Epithelial cell of proximal tubule (primary cell): ENCODE data around the gene INPP5J. TPM values are rescaled to one million over a fixed set of nuclear protein-coding genes. Genes with fewer than 3 reads are reported as not detected.
"Not testable (repeated sequence)": the region's sequence is repeated elsewhere in the genome, so short reads cannot be mapped to it uniquely, and the experiment has no call there.

Experiments used
- DNase-seq: peaks from one replicate; pipeline ENCODE4 v3.0.0-alpha.2; 2011; ENCODE audit warnings: low read depth
- H3K4me3 ChIP-seq: 2 replicates; pipeline ENCODE4 v1.5.1; 2011; ENCODE audit warnings: low read depth, mild to moderate bottlenecking, low read length
- total RNA-seq: library from RNA; depleted of rRNA; stranded (reverse); fragments of >200 nt; gene quantifications from 2 replicates; pipeline ENCODE4 v1.2.3, GENCODE V29; 2015
- TF ChIP-seq, protein P1 (sequence below): conservative IDR thresholded peaks from 2 replicates; pipeline ENCODE4 v1.5.1; 2012; ENCODE audit warnings: low read depth, mild to moderate bottlenecking, low read length

The INPP5J gene
- total RNA-seq, 1 donor from 2014 or later, result 1.2 TPM

- no peak overlapping the region for H3K4me3 ChIP-seq
- TF ChIP-seq, protein P1, sequence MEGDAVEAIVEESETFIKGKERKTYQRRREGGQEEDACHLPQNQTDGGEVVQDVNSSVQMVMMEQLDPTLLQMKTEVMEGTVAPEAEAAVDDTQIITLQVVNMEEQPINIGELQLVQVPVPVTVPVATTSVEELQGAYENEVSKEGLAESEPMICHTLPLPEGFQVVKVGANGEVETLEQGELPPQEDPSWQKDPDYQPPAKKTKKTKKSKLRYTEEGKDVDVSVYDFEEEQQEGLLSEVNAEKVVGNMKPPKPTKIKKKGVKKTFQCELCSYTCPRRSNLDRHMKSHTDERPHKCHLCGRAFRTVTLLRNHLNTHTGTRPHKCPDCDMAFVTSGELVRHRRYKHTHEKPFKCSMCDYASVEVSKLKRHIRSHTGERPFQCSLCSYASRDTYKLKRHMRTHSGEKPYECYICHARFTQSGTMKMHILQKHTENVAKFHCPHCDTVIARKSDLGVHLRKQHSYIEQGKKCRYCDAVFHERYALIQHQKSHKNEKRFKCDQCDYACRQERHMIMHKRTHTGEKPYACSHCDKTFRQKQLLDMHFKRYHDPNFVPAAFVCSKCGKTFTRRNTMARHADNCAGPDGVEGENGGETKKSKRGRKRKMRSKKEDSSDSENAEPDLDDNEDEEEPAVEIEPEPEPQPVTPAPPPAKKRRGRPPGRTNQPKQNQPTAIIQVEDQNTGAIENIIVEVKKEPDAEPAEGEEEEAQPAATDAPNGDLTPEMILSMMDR, result no peak
- no peak for DNase-seq
Observed at GRCh38 chr22:31155422-31155821, 32.7 kb downstream of the INPP5J start.

GRCh38 chr22:31160328-31160978 lies 37.7 kb downstream of the INPP5J start:
- H3K4me3 ChIP-seq, result peak overlapping the region; percentile 97
- TF ChIP-seq, protein P1, result no peak
- no peak for DNase-seq

DNA sequence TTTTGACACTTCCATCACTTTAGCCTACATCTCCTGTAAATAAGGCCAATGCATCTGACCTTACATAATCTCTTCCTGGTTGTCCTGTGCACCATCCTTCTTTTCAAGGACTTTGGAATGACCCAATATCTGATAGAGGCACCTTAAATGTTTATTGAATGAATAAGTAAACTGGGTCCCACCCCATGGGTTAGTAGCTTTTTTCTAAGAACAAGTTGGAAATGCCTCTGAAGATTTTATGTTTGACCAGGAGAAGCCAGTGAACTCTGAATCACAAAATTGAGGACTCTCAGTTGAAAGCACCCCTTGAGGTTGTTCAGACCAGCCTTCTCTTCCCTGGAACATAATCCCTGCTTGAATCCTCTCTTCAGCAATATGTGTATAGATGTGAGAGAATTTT lies 38.6 kb downstream of the INPP5J start:
- peak overlapping the region; percentile 97 for H3K4me3 ChIP-seq
- TF ChIP-seq, protein P1, result no peak
- DNase-seq, result no peak

GRCh38 chr22:31162015-31162765 lies 39.4 kb downstream of the INPP5J start:
- TF ChIP-seq, protein P1, result peak; percentile 16
- no peak for DNase-seq
- no peak overlapping the region for H3K4me3 ChIP-seq

DNA sequence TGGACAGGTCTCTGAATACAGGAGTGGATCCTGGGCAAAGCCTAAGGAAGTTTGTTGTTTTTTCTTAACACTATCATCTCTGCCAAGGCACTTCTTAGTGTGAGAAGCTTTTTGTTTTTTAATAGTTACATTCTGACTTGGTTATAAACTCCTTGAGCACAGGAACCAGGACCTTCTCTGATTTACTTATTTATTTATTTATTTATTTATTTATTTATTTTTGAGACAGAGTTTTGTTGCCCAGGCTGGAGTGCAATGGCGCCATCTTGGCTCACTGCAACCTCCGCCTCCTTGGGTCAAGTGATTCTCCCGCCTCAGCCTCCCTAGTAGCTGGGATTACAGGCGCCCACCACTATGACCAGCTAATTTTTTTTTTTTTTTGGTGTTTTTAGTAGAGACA lies 48.2 kb downstream of the INPP5J start:
- H3K4me3 ChIP-seq, result no peak overlapping the region
- TF ChIP-seq, protein P1, result no peak
- no peak for DNase-seq

- not testable (repeated sequence) for DNase-seq, H3K4me3 ChIP-seq
Observed at GRCh38 chr22:31171734-31172133, 49.0 kb downstream of the INPP5J start.

DNA sequence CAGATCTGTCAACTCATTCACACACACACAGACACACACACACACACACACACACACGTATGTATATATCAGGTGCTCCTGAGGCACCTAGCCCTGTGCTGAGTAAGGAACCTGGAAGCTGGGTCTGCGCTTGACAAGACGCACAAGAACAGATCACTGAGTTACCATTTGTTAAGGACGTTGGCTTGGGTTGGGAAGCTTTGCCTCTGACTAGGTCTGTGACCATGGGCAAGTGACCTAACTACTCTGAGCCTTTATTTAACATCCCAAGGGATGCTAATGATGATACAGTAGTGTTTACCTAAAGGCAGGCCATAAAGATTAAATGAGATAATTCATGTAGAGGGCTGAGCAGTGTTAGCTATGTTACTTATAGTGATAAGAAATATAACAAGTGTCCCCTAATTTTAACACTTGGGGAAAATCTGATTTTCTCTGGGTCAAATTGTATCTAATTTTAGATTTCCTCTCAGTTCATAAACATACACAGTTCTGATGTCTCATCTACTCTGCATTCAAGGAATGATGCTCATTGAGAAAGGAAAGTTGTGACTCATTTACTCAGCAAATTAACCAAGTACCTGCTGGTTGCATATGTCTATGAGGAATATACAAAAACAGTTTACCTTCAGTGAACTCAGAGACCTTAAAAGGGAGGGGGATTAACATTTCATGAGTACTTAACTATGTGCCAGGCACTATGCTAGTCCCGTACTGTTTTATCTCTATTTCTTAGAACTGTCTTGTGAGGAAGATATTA lies 50.8 kb downstream of the INPP5J start:
- H3K4me3 ChIP-seq, result no peak overlapping the region
- TF ChIP-seq, protein P1, result no peak
- DNase-seq, result peak; percentile 85
